ENCODE measurements around the gene SRGAP2C.
"Not testable (repeated sequence)": the region's sequence is repeated elsewhere in the genome, so short reads cannot be mapped to it uniquely, and the experiment has no call there.

Gene SRGAP2C

GRCh38 chr1:121414905-121415304 is 230.1 kb downstream of the SRGAP2C start:
- no peak for DNase-seq (ENCODE audit: low read depth in 2 of 3, low spot score in 1 of 3)

DNA sequence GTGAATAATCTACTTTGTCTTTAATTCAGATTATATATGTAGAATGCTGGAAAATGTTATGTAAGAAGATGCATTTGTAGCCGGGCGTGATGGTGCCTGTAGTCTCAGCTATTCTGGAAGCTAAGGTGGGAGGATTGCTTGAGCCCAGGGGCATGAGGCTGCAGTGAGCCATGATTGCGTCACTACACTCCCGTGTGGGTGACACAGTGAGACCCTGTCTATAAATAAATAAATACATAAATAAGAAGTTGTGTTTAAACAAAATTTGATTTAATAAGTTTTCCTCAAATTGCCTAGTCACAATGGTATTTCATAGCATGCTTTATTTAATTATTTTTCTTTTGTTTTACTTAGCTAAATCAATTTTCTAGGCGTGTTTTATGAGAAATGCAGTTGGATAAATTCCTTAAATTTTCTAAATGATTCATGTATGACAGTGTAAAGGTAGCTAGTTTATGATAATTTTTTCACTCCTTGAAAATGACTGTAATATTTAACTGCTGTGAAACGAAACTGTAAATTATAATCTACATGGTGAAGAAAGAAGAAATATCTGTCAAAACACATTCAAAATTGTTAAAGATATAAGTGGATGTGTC is 232.6 kb downstream of the SRGAP2C start:
- DNase-seq (ENCODE audit: low read depth in 2 of 3, low spot score in 1 of 3), result no peak

DNA sequence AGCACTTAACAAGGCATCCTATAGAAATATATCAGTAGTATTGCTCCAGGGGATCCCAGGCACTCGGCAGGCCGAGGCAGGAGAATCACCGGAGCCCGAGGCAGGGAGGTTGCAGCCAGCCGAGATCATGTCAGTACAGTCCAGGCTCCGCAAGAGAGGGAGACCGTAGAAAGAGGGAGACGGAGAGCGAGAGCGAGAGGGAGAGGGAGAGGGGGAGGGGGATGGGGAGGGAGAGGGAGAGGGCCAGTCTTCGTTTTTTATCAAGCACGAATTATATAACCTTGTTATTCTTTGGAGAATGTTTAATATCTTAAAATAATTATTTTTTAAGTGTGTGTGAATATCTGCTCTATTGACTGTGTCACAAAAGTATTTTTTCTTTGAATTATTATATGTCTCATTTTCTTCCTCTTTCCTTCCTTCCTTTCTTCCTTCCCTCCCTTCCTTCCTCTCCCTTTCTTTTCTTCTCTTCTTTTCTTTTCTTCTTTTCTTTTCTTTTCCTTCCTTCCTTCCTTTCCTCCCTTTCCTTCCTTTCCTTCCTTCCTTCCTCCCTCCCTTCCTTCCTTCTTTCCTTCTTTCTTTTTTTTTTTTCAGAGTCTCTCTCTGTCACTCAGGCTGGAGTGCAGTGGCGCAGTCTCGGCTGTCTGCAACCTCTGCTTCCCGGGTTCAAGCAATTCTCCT is 233.7 kb downstream of the SRGAP2C start:
- DNase-seq (ENCODE audit: low read depth in 2 of 3, low spot score in 1 of 3), result no peak

- not testable (repeated sequence) for DNase-seq (ENCODE audit: low read depth in 2 of 3, low spot score in 1 of 3)
Observed at GRCh38 chr1:121419050-121419615, 234.4 kb downstream of the SRGAP2C start.

DNA sequence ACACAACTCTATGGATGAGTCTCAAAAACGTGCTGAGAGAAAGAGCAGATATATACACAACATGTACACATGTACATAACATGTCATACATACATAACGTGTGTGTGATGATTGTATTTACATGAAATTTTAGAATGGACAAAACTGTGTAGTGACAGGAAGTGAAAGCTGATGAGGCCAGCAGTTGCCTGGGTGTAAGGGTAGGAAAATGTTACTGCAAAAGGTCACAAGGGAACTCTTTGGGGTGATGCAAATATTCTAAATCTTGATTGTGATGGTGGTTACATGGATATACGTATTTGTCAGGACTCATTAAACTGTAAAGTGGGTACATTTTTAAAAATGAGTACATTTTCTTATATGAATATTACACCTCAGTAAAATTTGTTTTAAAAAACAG is 236.7 kb downstream of the SRGAP2C start:
- DNase-seq (ENCODE audit: low read depth in 2 of 3, low spot score in 1 of 3), result not testable (repeated sequence)

DNA sequence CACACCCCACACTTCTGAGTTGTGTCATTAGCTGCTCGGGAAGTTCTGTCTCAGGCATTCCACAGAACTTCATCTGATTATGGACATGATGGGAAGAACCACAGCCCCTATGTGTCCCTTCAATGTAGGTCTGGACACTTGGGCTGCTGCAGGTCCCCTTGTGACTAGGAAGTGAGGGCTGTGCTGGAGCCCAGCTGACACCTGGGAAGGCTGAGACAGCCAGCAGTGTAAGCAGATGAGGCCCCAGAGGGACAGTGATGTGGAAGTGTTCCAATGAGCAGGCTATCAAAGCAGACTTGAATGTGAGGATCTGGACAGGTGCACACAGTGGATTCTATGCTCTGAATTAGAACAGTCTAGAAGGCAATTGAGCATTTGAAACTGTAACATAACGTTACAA is 239.2 kb downstream of the SRGAP2C start:
- not testable (repeated sequence) for DNase-seq (ENCODE audit: low read depth in 2 of 3, low spot score in 1 of 3)

DNA sequence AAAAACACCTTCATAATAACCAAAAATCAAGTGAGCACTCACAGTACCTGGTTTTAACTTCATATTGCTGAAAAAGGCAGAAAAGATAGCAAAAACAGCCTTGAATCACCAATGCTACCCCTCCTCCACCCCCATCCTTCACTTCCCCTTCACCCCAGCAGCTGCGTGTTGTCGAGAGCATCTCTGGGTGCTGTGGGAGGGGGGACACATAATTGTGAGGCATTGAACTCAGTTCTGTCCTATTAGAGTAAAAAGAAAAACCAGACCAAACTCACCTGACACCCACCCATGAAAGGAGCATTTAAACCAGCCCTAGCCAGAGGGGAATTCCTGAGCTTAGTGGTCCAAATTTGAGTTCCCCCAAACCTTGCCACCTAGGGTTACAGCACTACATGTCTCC is 248.7 kb downstream of the SRGAP2C start:
- DNase-seq (ENCODE audit: low read depth in 2 of 3, low spot score in 1 of 3), result not testable (repeated sequence)

DNA sequence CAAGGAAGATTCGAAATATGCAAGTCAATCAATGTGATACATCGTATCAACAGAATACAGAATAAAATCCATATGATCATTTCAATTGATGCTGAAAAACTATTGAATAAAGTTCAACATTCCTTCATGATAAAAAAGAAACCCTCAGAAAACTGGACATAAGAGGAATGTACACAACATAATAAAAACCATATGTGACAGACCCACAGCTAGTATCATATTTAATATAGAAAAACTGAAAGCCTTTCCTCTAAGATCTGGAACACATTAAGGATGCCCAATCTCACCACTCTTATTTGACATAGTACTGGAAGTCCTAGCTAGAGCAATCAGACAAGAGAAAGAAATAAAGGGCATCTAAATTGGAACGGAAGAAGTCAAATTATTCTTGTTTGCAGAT is 254.1 kb downstream of the SRGAP2C start:
- DNase-seq (ENCODE audit: low read depth in 2 of 3, low spot score in 1 of 3), result not testable (repeated sequence)

GRCh38 chr1:121440993-121441392 is 256.2 kb downstream of the SRGAP2C start:
- no peak for DNase-seq (ENCODE audit: low read depth in 2 of 3, low spot score in 1 of 3)
